GM18870 (cell line): ENCODE data around the gene GALK2.

ENCODE experiments used
- ATAC-seq: cut with Tn5 transposase; IDR thresholded peaks from one replicate; pipeline ENCODE4 v1.9.1; 2021; ENCODE audit warnings: moderate library complexity; ENCODE audit not compliant: unreplicated experiment

GALK2 gene

DNA sequence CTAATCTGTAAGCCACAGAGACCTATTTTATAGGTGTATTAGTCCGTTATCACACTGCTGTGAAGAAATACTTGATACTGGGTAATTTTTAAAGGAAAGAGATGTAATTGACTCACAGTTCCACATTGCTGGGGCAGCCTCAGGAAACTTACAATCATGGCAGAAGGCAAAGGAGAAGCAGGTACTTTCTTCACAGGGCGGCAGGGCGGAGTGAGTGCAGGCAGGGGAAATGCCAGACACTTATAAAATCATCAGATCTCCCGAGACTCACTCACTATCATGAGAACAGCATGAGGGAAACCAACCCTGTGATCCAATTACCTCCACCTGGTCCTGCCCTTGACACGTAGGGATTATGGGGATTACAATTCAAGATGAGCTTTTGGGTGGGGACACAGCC is 108.7 kb downstream of the GALK2 start:
- no peak for ATAC-seq

DNA sequence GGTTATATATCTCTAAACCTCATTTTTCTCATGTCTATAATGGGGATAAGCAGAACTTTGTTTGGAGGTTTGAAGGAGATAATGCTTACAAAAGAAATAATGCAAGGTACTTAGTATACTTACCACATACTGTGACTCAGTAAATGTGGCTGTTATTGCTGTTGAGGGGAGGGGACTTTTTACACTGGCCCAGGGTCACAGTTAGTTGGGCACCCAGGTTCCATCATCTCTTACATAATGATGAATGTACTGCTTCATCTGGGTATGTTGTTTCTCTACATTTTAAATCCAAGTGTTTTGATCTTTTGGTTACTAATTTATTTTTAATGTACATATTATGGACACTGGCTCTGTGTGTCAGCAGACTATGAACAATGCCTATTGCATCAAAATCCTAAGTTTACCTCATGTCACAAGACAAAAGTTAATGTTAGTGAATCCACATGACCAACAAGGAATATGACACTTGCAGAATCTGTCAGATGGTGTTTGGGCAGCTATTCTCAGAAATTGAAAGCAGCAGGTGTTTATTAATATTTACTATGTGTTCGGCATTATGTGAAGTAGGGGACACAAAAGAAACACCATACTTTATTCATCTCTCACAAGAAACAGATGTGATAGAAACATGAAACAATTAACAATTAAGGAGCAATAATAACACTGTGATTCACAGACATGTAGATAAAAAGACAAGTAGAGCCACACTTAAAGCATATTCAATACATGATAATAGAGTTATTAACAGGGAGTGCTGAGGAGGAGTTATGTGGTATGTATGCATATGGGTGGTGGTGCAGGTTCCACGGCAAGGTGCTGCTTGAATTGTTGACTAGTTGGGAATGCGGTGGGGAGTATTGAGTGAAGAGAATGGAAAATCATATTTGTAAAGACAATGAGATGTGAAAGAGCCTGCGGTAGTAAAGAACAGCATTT is 109.7 kb downstream of the GALK2 start:
- no peak for ATAC-seq

DNA sequence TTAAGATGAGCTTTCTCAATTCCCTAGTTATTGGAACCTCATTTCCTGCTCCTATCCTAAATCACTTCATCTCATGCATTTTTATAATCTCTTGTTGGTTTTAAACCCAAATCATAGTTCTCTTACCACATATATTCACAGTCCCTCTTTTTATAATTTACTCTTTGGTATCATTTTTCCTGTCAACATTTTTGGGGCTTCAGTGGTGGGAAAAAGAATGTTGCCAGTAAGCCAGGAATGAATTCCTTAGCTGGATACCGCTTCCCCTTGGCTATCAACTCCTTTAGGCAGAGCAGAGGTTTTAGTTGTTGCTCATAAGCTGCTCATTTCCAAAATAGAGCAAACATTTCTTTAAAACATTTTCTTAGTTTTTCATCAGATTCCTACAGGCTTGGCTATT is 112.3 kb downstream of the GALK2 start:
- no peak for ATAC-seq

DNA sequence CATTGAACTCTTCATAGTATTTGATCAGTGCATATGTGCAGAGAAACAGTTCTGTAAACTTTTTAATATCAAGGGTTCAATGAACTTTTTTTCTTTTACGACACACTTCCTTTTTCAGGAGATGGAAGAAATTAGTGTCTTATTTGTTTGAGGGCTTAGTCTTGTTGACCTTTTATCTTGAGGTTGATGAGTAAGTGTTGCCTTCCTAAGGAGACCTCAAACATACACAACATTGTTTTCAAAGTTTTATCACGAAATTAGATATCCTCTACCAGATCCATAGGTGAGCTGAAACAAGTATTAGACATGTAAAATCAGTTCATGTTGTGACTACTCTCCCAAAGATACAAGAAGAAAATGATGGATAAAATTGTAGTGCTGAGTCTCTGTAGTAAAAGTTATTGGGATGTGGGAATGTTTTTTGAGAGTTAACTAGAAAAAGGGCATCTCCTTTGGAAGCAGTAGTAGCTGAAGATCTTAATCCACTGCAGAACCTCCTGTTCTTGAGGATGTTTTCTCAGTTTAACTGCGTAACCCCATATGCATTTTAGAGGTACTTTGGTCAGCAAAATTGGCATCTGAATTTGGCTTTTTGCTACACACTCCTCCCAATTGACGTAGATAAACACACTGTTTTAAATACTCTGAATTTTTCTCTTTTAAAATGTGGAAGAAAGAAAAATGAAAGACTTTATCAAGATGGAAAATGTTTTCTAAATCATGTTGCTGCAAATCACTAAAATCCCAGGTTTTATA is 116.8 kb downstream of the GALK2 start:
- no peak for ATAC-seq

DNA sequence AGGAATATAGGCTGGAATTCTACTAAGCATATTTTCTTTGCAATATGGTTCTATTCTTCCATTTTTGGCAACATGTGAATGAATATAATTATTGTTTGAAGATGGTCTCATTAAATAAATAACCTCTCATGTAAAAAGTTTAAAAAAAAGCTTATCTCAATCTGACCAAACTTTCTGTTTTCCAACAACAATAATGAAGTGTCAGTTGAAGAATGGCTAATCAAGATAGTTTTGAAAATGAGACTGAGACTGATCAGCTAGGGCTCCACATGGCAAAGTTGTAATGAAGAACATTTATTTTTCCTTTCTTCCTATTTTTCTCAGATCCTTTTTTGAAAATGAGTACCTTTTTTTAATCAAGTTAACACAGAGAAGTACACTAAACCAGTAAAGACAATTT is 117.4 kb downstream of the GALK2 start:
- ATAC-seq: no peak

DNA sequence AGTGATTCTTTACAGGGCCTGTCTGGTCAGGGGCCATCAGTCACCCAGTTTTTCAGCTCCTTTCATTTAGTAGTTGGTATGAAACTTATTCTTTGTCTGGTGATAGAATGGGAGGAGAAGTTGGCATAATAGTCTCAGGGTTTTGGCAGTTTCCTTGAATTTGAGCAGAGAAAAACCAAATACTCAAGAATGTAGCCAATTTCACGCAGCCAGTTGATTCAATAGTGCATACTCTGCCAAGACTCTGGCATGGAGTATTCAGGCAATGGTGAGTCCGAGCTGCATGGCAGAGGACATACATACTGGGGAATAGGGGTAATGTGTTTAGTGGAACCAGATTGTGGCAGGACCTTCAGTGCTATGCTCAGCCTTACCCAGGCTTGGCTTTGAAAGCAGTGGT is 118.3 kb downstream of the GALK2 start:
- no peak for ATAC-seq

DNA sequence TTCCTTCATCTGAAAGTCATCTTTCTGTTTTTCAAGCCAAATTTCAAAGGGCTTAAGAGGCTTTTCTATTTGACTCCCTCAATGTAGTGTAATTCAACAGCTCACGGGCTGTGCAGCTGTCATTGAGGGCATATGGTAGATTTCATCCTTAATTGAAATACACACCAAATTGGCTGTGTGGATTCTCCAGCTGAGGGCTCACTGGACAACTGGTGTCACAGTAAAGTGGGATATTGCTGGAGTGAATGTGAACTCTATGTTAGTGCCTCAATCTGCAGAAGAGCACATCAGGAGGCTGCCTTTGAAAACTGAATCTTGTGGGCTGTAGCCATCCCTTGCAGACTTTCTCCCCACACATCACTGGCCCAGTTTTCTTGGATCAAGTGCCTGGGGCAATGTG is 120.1 kb downstream of the GALK2 start:
- no peak for ATAC-seq

DNA sequence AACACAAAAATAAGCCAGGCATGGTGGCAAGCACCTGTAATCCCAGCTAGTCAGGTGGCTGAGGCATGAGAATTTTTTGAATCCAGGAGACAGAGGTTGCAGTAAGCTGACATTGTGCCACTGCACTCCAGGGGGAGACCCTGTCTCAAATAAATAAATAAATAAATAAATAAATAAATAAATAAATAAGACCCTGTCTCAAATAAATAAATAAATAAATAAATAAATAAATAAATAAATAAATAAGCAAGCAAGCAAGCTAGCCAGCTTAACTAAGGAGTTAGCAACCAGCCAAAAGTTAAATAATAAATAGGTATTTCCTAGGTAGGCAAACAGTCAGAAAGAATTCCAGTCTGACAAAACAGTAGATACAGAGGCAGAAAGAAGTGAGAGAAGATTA is 123.9 kb downstream of the GALK2 start:
- ATAC-seq: no peak

DNA sequence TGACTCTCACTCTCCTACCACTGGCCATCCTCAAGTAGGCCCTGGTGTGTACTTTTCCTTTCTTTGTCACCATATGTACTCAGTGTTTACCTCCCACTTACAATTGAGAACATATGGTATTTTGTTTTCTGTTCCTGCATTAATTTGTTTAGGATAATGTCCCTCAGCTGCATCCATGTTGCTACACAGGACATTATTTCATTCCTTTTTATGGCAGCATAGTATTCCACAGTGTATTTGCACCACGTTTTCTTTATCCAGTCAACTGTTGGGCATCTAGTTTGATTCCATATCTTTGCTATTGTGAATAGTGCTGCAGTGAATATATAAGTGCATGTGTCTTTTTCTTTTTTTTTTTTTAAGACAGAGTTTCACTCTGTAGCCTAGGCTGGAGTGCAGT is 126.2 kb downstream of the GALK2 start:
- no peak for ATAC-seq

DNA sequence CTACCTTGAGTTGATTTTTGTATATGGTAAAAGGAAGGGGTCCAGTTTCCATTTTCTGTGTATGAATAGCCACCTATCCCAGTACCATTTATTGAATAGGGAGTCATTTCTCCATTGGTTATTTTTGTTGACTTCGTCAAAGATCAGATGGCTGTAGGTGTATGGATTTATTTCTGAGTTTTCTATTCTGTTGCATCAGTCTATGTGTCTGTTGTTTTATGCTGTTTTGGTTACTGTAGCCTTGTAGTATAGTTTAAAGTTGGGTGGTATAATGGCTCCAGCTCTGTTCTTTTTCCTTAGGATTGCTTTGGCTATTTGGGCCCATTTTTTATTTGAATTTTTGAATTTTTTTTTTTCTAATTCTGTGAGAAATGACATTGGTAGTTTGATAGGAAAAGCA is 127.5 kb downstream of the GALK2 start:
- no peak for ATAC-seq

DNA sequence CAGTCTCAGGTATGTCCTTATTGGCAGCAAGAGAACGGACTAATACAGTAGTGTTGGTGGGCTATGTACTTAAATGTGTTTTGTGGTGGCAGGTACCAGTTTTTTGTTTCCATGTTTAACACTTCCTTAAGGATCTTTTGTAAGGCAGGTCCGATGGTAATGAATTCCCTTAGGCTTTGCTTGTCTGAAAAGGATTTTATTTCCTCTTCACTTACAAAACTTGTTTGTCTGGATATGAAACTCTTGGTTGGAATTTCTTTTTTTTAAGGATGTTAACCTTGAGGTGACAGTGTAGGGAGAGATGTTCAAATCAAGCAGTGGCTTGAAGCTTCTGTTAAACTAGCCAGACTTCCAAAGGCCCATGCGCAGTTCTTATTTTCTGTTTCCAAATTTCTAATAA is 130.8 kb downstream of the GALK2 start:
- ATAC-seq: no peak

DNA sequence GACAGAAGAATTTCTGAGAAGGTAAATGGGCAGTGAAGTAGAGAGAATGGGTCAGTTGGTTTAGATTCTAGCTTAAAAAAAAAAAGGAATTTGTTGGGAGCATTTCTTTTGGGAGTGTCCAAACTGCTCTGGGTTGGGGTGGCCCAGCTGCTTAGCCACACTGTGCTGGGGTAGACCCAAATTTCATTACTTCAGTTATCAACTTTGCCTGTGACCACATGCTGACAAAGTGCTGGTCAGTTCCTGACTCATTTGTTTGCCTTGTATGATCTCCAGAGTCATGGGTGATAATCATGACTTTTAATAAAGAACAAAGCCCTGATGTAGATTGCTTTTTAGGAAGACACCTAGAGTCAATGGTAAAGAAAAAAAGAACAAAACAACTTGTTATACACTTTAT is 131.5 kb downstream of the GALK2 start:
- no peak for ATAC-seq

DNA sequence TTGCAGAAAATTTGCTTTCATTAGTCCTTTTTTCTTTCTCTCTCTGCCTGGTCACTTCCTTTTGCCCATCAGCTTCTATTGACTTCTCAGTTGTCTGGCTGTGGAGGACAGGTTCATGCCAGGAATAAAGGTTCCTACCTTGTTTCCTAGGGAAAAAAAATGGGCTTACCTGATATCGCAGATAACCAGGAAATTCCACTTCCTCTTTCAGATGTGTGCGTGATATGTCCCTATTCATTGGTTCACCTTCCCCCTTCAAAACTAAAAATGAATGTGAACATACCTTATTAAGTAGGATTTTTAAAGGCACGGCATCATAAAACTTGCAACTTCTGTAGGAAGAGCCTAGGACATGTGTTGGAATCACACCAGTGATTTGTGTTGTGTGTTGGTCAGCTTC is 133.0 kb downstream of the GALK2 start:
- no peak for ATAC-seq

DNA sequence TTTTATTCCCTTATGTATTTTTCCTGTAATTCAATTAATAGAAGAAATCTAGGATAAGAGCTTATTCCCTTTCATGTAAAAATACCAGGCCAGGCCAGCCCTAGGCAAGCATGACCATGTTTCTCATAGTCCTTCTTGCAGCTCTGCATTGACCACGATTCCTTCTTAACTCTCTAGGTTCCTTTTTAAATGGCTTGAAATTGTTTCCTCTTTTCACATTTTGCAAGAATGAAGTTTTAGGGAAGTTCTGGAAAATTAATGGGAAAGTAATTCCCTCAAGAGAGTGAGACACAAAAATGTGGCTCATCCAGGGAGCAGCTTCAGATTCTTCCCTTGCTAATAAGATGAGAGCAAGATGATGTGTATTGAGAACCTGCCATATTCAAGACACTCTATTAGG is 136.5 kb downstream of the GALK2 start:
- ATAC-seq: no peak

DNA sequence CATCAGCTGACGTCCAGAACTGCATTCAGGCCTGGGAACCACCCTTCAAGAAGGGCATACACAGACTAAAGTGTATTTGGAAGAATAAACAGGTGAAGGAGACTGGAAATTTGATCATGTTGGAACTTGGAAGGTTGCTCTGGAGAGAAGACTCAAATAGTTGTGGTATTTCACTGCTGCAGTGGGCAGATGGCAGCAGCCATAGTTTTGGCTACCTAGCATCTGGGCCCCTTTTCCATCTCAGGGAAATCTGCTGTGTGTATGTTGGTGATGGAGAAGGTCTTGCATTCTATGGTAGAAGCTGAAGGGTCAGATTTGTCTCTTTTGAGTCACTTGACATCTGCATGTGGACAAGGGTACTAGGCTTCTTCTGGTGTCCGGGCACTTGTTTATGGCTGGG is 138.6 kb downstream of the GALK2 start:
- ATAC-seq: no peak

DNA sequence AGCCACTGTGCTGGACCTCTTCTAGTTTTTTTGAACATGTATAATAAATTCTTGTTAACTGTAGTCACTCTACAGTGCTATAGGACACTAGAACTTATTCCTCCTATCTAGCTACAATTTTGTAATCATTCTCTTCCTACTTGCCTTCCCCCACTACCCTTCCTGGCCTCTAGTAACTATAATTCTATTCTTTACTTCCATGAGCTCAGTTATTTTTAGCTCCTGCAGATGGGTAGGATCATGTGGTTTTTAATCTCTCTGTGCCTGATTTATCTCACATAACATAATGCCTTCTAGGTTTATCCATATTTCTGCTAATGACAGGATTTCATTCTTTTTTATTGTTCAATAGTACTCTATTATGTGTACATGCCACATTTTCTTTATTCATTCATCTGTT is 139.8 kb downstream of the GALK2 start:
- no peak for ATAC-seq

DNA sequence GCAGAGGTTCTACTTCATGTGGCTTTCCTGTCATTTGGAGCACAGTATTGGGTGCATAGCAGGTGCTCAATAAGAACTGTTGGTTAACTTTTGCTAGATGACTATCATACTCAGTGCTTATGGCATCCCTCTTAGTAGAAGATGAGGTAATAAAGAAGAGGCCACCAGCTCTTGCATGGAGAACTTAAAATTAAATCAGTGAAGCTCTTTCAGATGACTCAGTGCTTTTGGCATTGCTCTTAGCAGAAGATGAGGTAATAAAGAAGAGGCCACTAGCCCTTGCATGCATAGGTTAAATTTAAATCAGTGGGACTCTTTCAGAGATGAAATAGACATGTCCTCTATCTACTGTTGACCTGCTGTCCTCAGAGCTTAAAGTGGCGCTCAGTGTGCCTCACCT is 143.6 kb downstream of the GALK2 start:
- no peak for ATAC-seq

DNA sequence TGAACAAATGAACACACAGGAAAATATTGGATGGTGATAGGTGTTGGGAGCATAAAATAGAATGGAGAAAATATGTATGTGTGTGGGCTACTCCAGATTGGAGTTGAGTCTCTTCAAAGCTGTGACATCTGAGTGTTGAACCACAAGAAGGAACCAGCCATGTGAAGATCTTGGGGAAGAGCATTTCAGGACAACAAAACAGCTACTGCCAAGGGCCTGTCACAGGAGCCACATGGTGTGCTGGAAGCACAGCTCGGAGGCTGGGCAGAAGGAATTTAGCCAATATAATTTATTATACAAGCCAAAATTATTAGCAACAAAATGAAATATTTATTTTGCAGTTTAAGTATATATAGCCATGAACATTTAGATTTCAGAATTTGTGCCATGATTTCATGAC is 144.7 kb downstream of the GALK2 start:
- ATAC-seq: no peak

DNA sequence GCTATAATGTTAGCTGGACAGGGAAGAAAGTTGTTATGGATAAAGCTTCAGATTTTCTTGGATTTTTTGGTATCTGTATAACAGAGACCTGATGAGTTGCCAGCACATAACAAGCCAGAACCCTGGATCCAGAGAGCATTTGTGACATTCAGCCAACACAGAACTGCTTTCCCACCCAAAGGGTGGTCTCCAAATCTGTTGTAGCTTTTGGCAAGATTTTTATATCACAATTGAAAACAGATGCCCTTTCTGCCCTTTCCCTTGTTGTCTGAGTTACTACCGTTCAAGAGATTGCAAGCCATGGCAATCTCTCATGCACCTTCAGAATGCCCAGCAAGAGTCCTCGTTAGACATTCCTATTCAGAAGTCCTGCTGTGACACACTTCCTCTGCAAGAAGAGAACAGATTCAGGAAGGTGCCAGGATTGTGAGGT is 145.4 kb downstream of the GALK2 start:
- no peak for ATAC-seq

DNA sequence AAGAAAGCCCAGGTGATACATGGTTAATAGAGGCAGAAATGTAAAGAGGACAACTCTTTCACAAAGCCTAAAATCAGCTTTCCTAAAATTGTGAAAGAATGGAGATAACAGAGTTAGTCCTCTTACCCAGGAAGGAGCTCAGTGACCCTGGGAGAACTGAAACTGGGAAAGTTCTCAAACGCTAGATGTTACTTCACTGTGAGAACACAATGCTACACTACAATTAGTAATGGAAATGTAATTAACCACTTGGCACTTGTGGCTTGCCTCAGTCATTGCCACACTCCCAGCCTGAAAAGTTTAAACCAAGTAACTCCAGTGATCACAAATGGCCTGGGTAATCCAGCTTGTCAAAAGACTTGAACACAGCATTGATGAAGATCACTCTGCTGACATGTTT is 150.3 kb downstream of the GALK2 start:
- no peak for ATAC-seq

DNA sequence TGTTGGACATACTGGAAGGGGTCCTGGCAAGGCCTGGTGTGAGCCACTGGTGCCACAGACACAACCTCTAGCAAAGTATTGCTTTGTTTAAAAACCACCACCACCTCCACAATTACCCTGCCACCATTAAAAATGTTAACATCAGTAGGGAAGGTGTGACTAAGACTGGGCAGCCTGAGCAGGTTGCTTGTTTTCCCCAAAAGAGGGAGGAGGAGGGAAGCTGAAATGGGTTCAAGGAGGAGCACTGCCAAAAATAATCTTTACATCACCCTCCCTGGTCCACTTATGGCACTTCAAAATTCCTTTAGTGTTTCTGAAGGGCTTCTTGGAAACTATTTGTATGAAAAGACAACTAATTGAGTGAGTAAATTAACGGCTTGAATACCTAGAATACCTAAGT is 153.2 kb downstream of the GALK2 start:
- ATAC-seq: no peak

DNA sequence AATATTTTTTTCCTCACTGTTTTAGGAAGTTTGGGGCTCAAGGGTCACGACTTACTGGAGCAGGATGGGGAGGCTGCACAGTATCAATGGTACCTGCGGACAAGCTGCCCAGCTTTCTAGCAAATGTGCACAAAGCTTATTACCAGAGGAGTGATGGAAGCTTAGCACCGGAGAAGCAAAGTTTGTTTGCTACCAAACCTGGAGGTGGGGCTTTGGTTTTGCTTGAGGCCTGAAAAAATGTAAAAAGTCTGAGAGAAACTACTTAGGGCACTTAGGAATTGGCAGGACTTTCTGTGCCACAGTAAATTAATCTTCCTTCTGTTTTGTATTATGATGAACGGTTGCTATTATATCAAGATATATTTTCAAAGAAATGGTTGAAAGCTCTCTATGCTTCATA is 157.9 kb downstream of the GALK2 start:
- ATAC-seq: no peak
